Neural cell (in vitro differentiated cells): Measurements from ENCODE around the gene TMEM134. TPM values are rescaled to one million over a fixed set of nuclear protein-coding genes. Genes with fewer than 3 reads are reported as not detected.

ENCODE experiments used
- H2AFZ ChIP-seq: fragments of 200-600, 300-800 bp; sonication (generic), shearing (Covaris generic); 2 replicates; pipeline ENCODE4 v1.6.0; 2014; ENCODE audit warnings: low read depth, mild to moderate bottlenecking, antibody characterized with exemption, low read length, moderate library complexity
- H3F3A ChIP-seq: fragments of 200-600 bp; shearing (Covaris generic); 2 replicates; pipeline ENCODE4 v1.6.1; 2016; ENCODE audit warnings: mild to moderate bottlenecking, moderate library complexity, mixed read lengths, antibody characterized with exemption, low read length; ENCODE audit not compliant: insufficient read depth, poor library complexity, severe bottlenecking
- H3K27ac ChIP-seq: fragments of 200-600, 300-800 bp; sonication (generic), shearing (Covaris generic); 2 replicates; pipeline ENCODE4 v1.5.1; 2014; ENCODE audit warnings: mild to moderate bottlenecking, low read length, moderate library complexity
- H3K27me3 ChIP-seq: fragments of 300-800, 200-600 bp; sonication (generic), shearing (Covaris generic); 2 replicates; pipeline ENCODE4 v1.6.0; 2014; ENCODE audit warnings: mild to moderate bottlenecking, low read depth, low read length, moderate library complexity; ENCODE audit not compliant: insufficient read depth
- H3K36me3 ChIP-seq: fragments of 300-800, 200-600 bp; sonication (generic), shearing (Covaris generic); 2 replicates; pipeline ENCODE4 v1.5.1; 2014; ENCODE audit warnings: mild to moderate bottlenecking, antibody characterized with exemption, low read length, moderate library complexity; ENCODE audit not compliant: insufficient read depth
- H3K4me2 ChIP-seq: fragments of 300-800, 200-600 bp; sonication (generic), shearing (Covaris generic); 2 replicates; pipeline ENCODE4 v1.6.0; 2014; ENCODE audit warnings: mild to moderate bottlenecking, low read length
- H3K4me3 ChIP-seq: fragments of 300-800, 200-600 bp; sonication (generic), shearing (Covaris generic); 2 replicates; pipeline ENCODE4 v1.5.1; 2014; ENCODE audit warnings: mild to moderate bottlenecking, low read length, moderate library complexity
- H3K79me2 ChIP-seq: fragments of 200-600 bp; shearing (Covaris generic); replicated peaks from 2 replicates; pipeline ENCODE4 v1.6.0; 2014; ENCODE audit warnings: mild to moderate bottlenecking, low read length, moderate library complexity; ENCODE audit not compliant: insufficient read depth
- H3K9ac ChIP-seq: fragments of 300-800, 200-600 bp; sonication (generic), shearing (Covaris generic); 2 replicates; pipeline ENCODE4 v1.6.1; 2016; ENCODE audit warnings: mild to moderate bottlenecking, low read length, mixed read lengths
- H3K9me2 ChIP-seq: fragments of 200-600 bp; shearing (Covaris generic); 2 replicates; pipeline ENCODE4 v1.6.1; 2016; ENCODE audit warnings: mild to moderate bottlenecking, low read length, mixed read lengths; ENCODE audit not compliant: insufficient read depth
- H3K9me3 ChIP-seq: fragments of 200-600, 300-800 bp; sonication (generic), shearing (Covaris generic); 2 replicates; pipeline ENCODE4 v1.6.1; 2016; ENCODE audit warnings: mild to moderate bottlenecking, mixed run types, low read length, moderate library complexity, mixed read lengths
- H4K20me1 ChIP-seq: fragments of 200-600 bp; shearing (Covaris generic); 2 replicates; pipeline ENCODE4 v1.6.1; 2016; ENCODE audit warnings: mild to moderate bottlenecking, mixed run types; ENCODE audit not compliant: insufficient read depth
- CTCF ChIP-seq: fragments of 450-650 bp; IDR thresholded peaks from 2 replicates; pipeline ENCODE4 v1.5.1; 2014; ENCODE audit warnings: antibody characterized with exemption, mild to moderate bottlenecking, moderate library complexity; ENCODE audit not compliant: poor library complexity, severe bottlenecking
- EP300 ChIP-seq: fragments of 450-650 bp; conservative IDR thresholded peaks from 2 replicates; pipeline ENCODE4 v1.6.1; 2014; ENCODE audit warnings: antibody characterized with exemption, mild to moderate bottlenecking, moderate library complexity; ENCODE audit not compliant: poor library complexity, severe bottlenecking
- EZH2 ChIP-seq: fragments of 200-600, 300-800 bp; shearing (Covaris generic), sonication (generic); IDR thresholded peaks from 2 replicates; pipeline ENCODE4 v1.6.1; 2014; ENCODE audit warnings: antibody characterized with exemption, low read length, borderline replicate concordance, mild to moderate bottlenecking; ENCODE audit not compliant: insufficient read depth, poor library complexity, severe bottlenecking
- MXI1 ChIP-seq: fragments of 450-650 bp; conservative IDR thresholded peaks from 2 replicates; pipeline ENCODE4 v1.6.1; 2014; ENCODE audit warnings: antibody characterized with exemption, mild to moderate bottlenecking; ENCODE audit not compliant: poor library complexity, severe bottlenecking
- POLR2AphosphoS5 ChIP-seq: IDR thresholded peaks from 2 replicates; pipeline ENCODE4 v1.6.1; 2012
- RAD21 ChIP-seq: fragments of 450-650 bp; conservative IDR thresholded peaks from 2 replicates; pipeline ENCODE4 v1.6.1; 2014; ENCODE audit warnings: antibody characterized with exemption, mild to moderate bottlenecking, moderate library complexity
- REST ChIP-seq: IDR thresholded peaks from 2 replicates; pipeline ENCODE4 v1.6.1; 2012; ENCODE audit warnings: borderline replicate concordance
- SMC3 ChIP-seq: fragments of 450-650 bp; conservative IDR thresholded peaks from 2 replicates; pipeline ENCODE4 v1.6.1; 2014; ENCODE audit warnings: antibody characterized with exemption, mild to moderate bottlenecking, moderate library complexity; ENCODE audit not compliant: poor library complexity
- TAF1 ChIP-seq: IDR thresholded peaks from 2 replicates; pipeline ENCODE4 v1.6.1; 2012; ENCODE audit warnings: low read depth
- polyA plus RNA-seq: library from polyadenylated mRNA; depleted of rRNA; stranded (reverse); fragments of >200 nt; gene quantifications from 2 replicates; pipeline ENCODE4 v1.2.3, GENCODE V29; 2014

The TMEM134 gene
- polyA plus RNA-seq, 1 donor from 2014 or later: 50.3 TPM

- Histone ChIP-seq H2AFZ (no peak overlapping the region), H3F3A (no peaks in the 10 kb centered on the region), H3K9me3 (no peaks in the 10 kb centered on the region), H3K79me2 (no peaks in the 10 kb centered on the region), H4K20me1 (no peaks in the 10 kb centered on the region), H3K9ac (no peak overlapping the region), H3K4me3 (no peak overlapping the region), H3K27me3 (no peaks in the 10 kb centered on the region), H3K9me2 (no peaks in the 10 kb centered on the region), H3K27ac (no peak overlapping the region), H3K36me3 (no peaks in the 10 kb centered on the region), H3K4me2 (no peak overlapping the region)
- TF ChIP-seq SMC3 (no peak), TAF1 (no peak), EZH2 (no peak), EP300 (no peak), POLR2AphosphoS5 (no peak), RAD21 (no peak), CTCF (no peak), REST (no peak), MXI1 (no peak)
Measured at GRCh38 chr11:67470337-67471002, 1.4 kb upstream of the TMEM134 start.

GRCh38 chr11:67469508-67469811, 409 bp upstream of the TMEM134 start:
- H3K9me2 ChIP-seq: no peaks in the 10 kb centered on the region
- H3K4me2 ChIP-seq: peak overlapping the region; percentile 48
- no peaks in the 10 kb centered on the region for H4K20me1 ChIP-seq
- no peaks in the 10 kb centered on the region for H3K9me3 ChIP-seq
- H3F3A ChIP-seq: no peaks in the 10 kb centered on the region
- TF ChIP-seq POLR2AphosphoS5 (no peak), EZH2 (no peak), SMC3 (peak; percentile 11), RAD21 (no peak), REST (no peak), CTCF (peak; percentile 4), TAF1 (no peak), EP300 (no peak)
- no peaks in the 10 kb centered on the region for H3K36me3 ChIP-seq
- H3K9ac ChIP-seq: peak overlapping the region; percentile 67
- no peaks in the 10 kb centered on the region for H3K27me3 ChIP-seq
- no peaks in the 10 kb centered on the region for H3K79me2 ChIP-seq
- H3K27ac ChIP-seq: peak overlapping the region; percentile 68
- H3K4me3 ChIP-seq: peak overlapping the region; percentile 95
- H2AFZ ChIP-seq: peak overlapping the region; percentile 48
